GF-D8 (cell line): ENCODE data around the gene CCDC124.
"Not testable (repeated sequence)": the region's sequence is repeated elsewhere in the genome, so short reads cannot be mapped to it uniquely, and the experiment has no call there.

Experiments
- DNase-seq: peaks from one replicate; lab custom pipeline; 2025; lab: John Stamatoyannopoulos, UW

The CCDC124 gene

GRCh38 chr19:17986569-17986968, 53.8 kb downstream of the CCDC124 start:
- DNase-seq: not testable (repeated sequence)

GRCh38 chr19:17988161-17988560, 55.3 kb downstream of the CCDC124 start:
- DNase-seq: no peak

GRCh38 chr19:17989425-17990094, 56.7 kb downstream of the CCDC124 start:
- DNase-seq: no peak

GRCh38 chr19:17993076-17993813, 60.4 kb downstream of the CCDC124 start:
- DNase-seq: no peak
